Heart left ventricle (tissue), 16 donors: ENCODE measurements around the gene GPRIN2. TPM values are rescaled to one million over a fixed set of nuclear protein-coding genes. Genes with fewer than 3 reads are reported as not detected.

Experiments used
- ATAC-seq, 4 donors: fragments of 200-7000 bp; cut with Tn5 transposase; one replicate each; pipeline ENCODE4 v1.9.1; 2020 to 2022; ENCODE audit warnings: moderate library complexity in 4 of 4, mild to moderate bottlenecking in 3 of 4, moderate number of reproducible peaks in 1 of 4
- DNase-seq, 5 donors: peaks; one replicate each; pipeline ENCODE4 v3.0.0-alpha.2; 2020
- H3K27ac ChIP-seq, 12 donors: fragments of 200-600 bp; sonication (generic) in 4 of 12; one replicate each; pipeline versions ENCODE4 v1.5.0 to v1.8.0; 2016 to 2022; ENCODE audit warnings: mild to moderate bottlenecking in 2 of 12
- H3K27me3 ChIP-seq, 9 donors: fragments of 200-600 bp; sonication (generic) in 2 of 9; one replicate each; pipeline versions ENCODE4 v1.5.1 to v1.8.0; 2016 to 2022; ENCODE audit warnings: mild to moderate bottlenecking in 3 of 9
- H3K36me3 ChIP-seq, 9 donors: fragments of 200-600 bp; sonication (generic) in 2 of 9; one replicate each; pipeline versions ENCODE4 v1.5.0 to v1.8.0; 2018 to 2022; ENCODE audit warnings: mild to moderate bottlenecking in 2 of 9
- H3K4me1 ChIP-seq, 12 donors: fragments of 200-600 bp; sonication (generic) in 4 of 12; one replicate each; pipeline versions ENCODE4 v1.5.0 to v1.8.0; 2016 to 2022; ENCODE audit warnings: mild to moderate bottlenecking in 3 of 12
- H3K4me3 ChIP-seq, 12 donors: fragments of 200-600 bp; sonication (generic) in 4 of 12; one replicate each; pipeline versions ENCODE4 v1.5.0 to v1.8.0; 2017 to 2022; ENCODE audit warnings: mild to moderate bottlenecking in 9 of 12, moderate library complexity in 4 of 12
- H3K9me3 ChIP-seq, 12 donors: fragments of 200-600 bp; sonication (generic) in 4 of 12; one replicate each; pipeline versions ENCODE4 v1.5.0 to v1.8.0; 2016 to 2022; ENCODE audit warnings: mild to moderate bottlenecking in 1 of 12
- POLR2A ChIP-seq, 2 donors: fragments of 450-650 bp; IDR thresholded peaks; one replicate each; pipeline ENCODE4 v1.6.1; 2017; ENCODE audit warnings: antibody characterized with exemption in 2 of 2, mild to moderate bottlenecking in 2 of 2, moderate library complexity in 2 of 2
- WGBS, 4 donors: extraction: QIAGEN DNeasy Blood & Tissue Kit in 2 of 4; methylation state at CpG; one replicate each; pipeline versions ENCODE4 v1.1.5 to v1.1.7; 2013 to 2018; 5-methylcytosine and 5-hydroxymethylcytosine counted together
- intact Hi-C, 10 donors: fragments of 100-400 bp; cut with DNase I; formaldehyde crosslinking; loops; one replicate each; pipeline versions ENCODE4 v1.11.1 to v1.14.2; 2022
- polyA plus RNA-seq, 2 donors: library from polyadenylated mRNA; stranded (reverse); fragments of 200-250 nt; gene quantifications; one replicate each; pipeline ENCODE4 v1.2.3, GENCODE V29; 2013
- total RNA-seq, 9 donors: library from RNA; depleted of rRNA in 2 of 9; stranded (reverse); fragments of >200 nt in 2 of 9; fragmentation: NEBNext Ultra II Directional in 3 of 9; extraction: Animal tissue kit (Norgen Biotek cat#: 25700) in 3 of 9; gene quantifications; one replicate each; pipeline versions ENCODE4 v1.1.0 to v1.2.4, GENCODE V29; 2016 to 2023
- TF ChIP-seq, protein P1 (sequence below), 12 donors: fragments of 200-600 bp; sonication (generic) in 4 of 12; IDR thresholded peaks; one replicate each; pipeline versions ENCODE4 v1.5.0 to v1.8.0; 2018 to 2022; ENCODE audit warnings: antibody characterized with exemption in 12 of 12, mild to moderate bottlenecking in 5 of 12
- donor health status: ischemic (EF 13 %, LVEDD 7.1; RV severe dilation, severe dysfunction).
- donor health status: healthy with polysubstance abuse.
- donor health status: DM: no; HTN: yes; CAD: no.
- donor health status: DM: no; HTN: no; CAD: no.
- donor health status: ischemic (EF 25% LVEDD 6.9; RV normal size, moderate dysfunction).
- donor health status: ischemic (EF 25% LVEDD 5.7; RV mildly dilated, moderate dysfunction).
- donor health status: healthy.
- donor health status: DM: yes; HTN: yes; CAD: no.
- donor health status: ischemic (EF 35%, LVEDD 5.7; RV mildly dilated, moderate dysfunction).
- donor health status: nonischemic (EF 11% LVEDD 7.7; RV severe dilation, severe dysfunction).
- donor health status: DM: yes; HTN: yes; CAD: no.
- donor health status: PGD.
- donor health status: ischemic (EF 29% LVEDD 5.4; RV normal size, mild dysfunction).
- donor health status: nonischemic (EF 23%, LVEDD 6.1; RV moderate dilation, normal function).

GPRIN2 gene
- total and polyA plus RNA-seq, 11 donors = 0.50 TPM; not detected in 10

DNA sequence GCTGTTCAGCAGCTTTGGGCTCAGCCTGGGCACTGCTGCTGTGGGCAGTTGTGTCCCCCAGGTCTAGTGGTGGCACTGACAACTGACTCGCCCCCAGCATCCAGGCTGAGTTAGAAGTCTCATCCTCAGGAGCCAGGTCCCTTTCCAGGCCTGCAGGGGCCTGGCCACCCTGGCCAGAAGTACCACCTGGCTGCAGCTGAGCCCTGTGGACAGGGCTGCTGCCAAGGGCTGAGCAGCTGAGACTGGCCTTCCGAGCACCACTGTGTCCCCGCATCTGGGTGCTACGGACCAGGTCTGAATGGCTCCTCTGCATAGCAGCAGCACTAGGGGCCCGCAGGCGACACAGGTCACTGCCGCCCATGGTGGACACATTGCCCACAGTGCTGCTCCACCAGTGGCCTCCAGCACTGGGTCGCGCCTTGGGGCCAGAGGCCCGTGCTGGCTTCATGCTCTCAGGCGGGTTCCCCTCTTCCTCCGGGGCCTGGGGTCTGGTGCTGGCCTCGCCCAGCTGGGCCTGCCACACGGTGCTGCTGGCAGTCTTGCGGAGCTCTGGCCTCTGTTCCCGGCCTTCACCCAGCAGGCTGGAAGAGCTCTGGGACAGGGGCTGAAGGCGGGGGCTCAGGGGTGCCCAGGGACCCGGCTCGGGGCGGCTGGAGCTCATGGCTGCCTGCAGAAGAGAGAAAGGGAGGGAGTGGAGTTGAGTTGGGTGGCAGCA, 6.2 kb downstream of the GPRIN2 start:
- Histone ChIP-seq H3K4me3 (no peak overlapping the region), H3K27me3 (peaks cover under 1 to 75% (median 20%) of the 10 kb centered on the region in 9 donors), H3K9me3 (no peaks in the 10 kb centered on the region), H3K36me3 (no peaks in the 10 kb centered on the region), H3K27ac (no peak overlapping the region), H3K4me1 (no peaks in the 10 kb centered on the region)
- WGBS, 4 donors = 85 to 90% (median 89%) methylated on average over 20 of the region's 20 CpGs
- ATAC-seq (no peak), DNase-seq (peak; percentile 10 to 68 (median 27))
- intact Hi-C loops = loop anchor here in 1 of 10 donors (2.0 kb wide), 1 partner anchor 15 kb away; no protein-coding TSS in a partner anchor
- TF ChIP-seq, protein P1, sequence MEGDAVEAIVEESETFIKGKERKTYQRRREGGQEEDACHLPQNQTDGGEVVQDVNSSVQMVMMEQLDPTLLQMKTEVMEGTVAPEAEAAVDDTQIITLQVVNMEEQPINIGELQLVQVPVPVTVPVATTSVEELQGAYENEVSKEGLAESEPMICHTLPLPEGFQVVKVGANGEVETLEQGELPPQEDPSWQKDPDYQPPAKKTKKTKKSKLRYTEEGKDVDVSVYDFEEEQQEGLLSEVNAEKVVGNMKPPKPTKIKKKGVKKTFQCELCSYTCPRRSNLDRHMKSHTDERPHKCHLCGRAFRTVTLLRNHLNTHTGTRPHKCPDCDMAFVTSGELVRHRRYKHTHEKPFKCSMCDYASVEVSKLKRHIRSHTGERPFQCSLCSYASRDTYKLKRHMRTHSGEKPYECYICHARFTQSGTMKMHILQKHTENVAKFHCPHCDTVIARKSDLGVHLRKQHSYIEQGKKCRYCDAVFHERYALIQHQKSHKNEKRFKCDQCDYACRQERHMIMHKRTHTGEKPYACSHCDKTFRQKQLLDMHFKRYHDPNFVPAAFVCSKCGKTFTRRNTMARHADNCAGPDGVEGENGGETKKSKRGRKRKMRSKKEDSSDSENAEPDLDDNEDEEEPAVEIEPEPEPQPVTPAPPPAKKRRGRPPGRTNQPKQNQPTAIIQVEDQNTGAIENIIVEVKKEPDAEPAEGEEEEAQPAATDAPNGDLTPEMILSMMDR (IDR thresholded peaks at IDR 0.05) = no peak
- no peak for TF ChIP-seq POLR2A (IDR thresholded peaks at IDR 0.05)

DNA sequence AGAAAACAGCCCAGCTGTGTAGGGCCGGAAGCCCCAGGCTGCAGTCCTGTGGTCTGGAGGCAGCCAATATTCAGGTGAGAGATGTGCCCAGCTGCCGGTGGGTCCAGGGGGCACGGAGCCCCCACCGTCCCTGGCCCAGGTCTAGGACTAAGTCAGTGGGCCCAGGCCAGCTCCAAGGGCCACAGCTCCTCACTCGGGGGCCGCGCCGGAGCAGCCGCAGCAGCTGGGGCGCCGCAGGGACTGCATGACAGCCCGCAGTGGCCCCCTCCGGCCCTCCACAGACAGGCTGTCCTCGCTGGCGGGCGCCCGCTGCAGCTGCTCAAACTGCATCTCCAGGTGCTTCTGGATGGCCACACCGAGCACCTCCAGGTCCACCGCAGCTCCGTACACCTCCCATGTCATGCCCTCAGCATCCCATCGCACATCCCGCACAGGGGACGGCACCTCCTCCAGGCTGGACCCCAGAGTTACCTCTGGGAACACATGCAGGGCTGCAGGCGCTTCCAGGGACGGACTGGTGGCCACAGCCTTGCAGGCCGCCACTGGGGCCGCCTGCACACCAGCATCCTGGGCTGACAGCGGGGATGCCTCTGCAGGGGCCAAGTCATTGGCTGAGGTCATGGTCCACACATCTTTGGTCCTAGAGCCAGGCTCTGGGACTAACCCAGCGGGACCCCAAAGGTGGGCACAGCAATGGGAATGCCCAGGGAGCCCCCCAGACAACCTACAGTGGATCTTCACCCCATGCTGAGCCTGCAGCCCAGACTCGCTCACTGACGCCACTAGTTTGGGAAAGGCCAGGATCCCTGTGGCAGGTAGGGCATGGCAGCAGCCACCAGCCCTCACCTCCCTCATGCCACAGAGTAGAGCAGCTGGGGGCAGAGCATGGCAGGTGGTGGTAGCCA, 7.0 kb downstream of the GPRIN2 start:
- TF ChIP-seq POLR2A (IDR thresholded peaks at IDR 0.05) = no peak
- TF ChIP-seq, protein P1 (IDR thresholded peaks at IDR 0.05) = no peak
- H3K27ac ChIP-seq = no peak overlapping the region
- no peaks in the 10 kb centered on the region for H3K4me1 ChIP-seq
- intact Hi-C loops = loop anchor here in 1 of 10 donors (2.0 kb wide), 1 partner anchor 15 kb away; no protein-coding TSS in a partner anchor
- no peaks in the 10 kb centered on the region for H3K9me3 ChIP-seq
- peaks cover 0 to 67% (median 16%) of the 10 kb centered on the region in 9 donors for H3K27me3 ChIP-seq
- no peaks in the 10 kb centered on the region for H3K36me3 ChIP-seq
- DNase-seq (peak; percentile 11 to 66 (median 32)), ATAC-seq (no peak)
- 87 to 89% (median 88%) methylated on average over 31 of the region's 31 CpGs for WGBS, 4 donors
- H3K4me3 ChIP-seq = no peak overlapping the region

DNA sequence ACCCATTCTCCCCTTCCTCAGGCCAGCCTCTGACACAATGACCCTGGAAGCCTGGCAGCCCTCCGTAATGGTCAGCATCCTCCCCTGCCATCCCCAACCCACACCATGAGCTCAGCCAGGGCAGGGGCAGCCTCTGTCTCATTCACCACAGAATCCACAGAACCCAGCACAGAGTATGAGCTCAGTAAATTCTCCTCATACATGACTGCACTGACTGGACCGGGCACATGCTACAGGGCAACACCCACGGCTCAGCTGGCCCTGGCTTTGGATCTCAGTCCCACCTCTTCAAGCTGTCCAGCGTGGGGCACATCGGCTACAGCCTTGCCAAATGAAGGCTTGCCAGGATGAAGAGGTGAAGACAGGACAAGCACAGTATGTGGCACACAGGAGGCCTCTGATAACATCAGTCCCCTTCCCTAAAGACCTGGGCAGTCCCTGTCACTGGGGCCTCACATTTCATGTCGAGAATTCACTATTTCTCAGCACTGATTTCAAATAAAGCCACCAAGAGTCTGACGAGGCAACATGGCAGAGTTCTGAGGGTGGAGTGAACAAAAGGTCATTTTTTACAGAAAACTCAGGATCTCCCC, 7.9 kb downstream of the GPRIN2 start:
- peak; percentile 6 to 58 (median 26) for DNase-seq
- Histone ChIP-seq H3K9me3 (no peaks in the 10 kb centered on the region), H3K27ac (no peak overlapping the region), H3K27me3 (peaks cover 0 to 61% (median 12%) of the 10 kb centered on the region in 9 donors), H3K4me3 (no peak overlapping the region), H3K4me1 (no peaks in the 10 kb centered on the region), H3K36me3 (no peaks in the 10 kb centered on the region)
- TF ChIP-seq POLR2A (IDR thresholded peaks at IDR 0.05) = no peak
- TF ChIP-seq, protein P1 (IDR thresholded peaks at IDR 0.05) = no peak
- ATAC-seq = no peak
- intact Hi-C loops = no loop called here
- 67 to 79% (median 70%) methylated on average over 7 of the region's 7 CpGs for WGBS, 4 donors
